ENCODE data around the gene TESK2.
"Not testable (repeated sequence)": the region's sequence is repeated elsewhere in the genome, so short reads cannot be mapped to it uniquely, and the experiment has no call there.

- not testable (repeated sequence) for TF ChIP-seq CTCF (optimal IDR thresholded peaks at IDR 0.05 in 1 of 3, IDR thresholded peaks at IDR 0.05 in 1 of 3, conservative IDR thresholded peaks at IDR 0.05 in 1 of 3; ENCODE audit: extremely low read depth in 1 of 3, insufficient read depth in 2 of 3, low read length in 3 of 3); EZH2 (IDR thresholded peaks at IDR 0.05; ENCODE audit: low read length)
Observed at GRCh38 chr1:45513532-45514260, 22.7 kb upstream of the TESK2 start.

Measured in keratinocyte (primary cell).